PFSK-1 (cell line): ENCODE data around the gene TBPL2.

Source experiments
- FOXP2 ChIP-seq: optimal IDR thresholded peaks from 2 replicates; pipeline ENCODE3; 2011; ENCODE audit warnings: borderline replicate concordance, control low read depth, inconsistent platforms; ENCODE audit not compliant: insufficient read depth; ENCODE audit errors: extremely low read length, extremely low read depth
- POLR2AphosphoS5 ChIP-seq: IDR thresholded peaks from 2 replicates; pipeline ENCODE4 v1.6.1; 2012; ENCODE audit warnings: low read depth, mild to moderate bottlenecking, control low read depth, low read length, moderate library complexity
- SIN3A ChIP-seq: IDR thresholded peaks from 2 replicates; pipeline ENCODE4 v1.6.1; 2012; ENCODE audit warnings: mild to moderate bottlenecking, low read length, moderate library complexity, borderline replicate concordance; ENCODE audit not compliant: insufficient read depth
- TAF1 ChIP-seq: IDR thresholded peaks from 2 replicates; pipeline ENCODE4 v1.6.1; 2012; ENCODE audit warnings: low read length, control low read depth, borderline replicate concordance; ENCODE audit not compliant: insufficient read depth
- TF ChIP-seq, protein P1 (sequence below), 2 experiments: IDR thresholded peaks; 2 replicates each; pipeline versions ENCODE4 v1.6.1 to v1.8.0; 2011 to 2012; ENCODE audit warnings: low read depth in 2 of 2, low read length in 2 of 2, control low read depth in 1 of 2, inconsistent platforms in 1 of 2, mild to moderate bottlenecking in 1 of 2, moderate library complexity in 1 of 2; ENCODE audit not compliant: insufficient read depth in 1 of 2

Gene TBPL2

DNA sequence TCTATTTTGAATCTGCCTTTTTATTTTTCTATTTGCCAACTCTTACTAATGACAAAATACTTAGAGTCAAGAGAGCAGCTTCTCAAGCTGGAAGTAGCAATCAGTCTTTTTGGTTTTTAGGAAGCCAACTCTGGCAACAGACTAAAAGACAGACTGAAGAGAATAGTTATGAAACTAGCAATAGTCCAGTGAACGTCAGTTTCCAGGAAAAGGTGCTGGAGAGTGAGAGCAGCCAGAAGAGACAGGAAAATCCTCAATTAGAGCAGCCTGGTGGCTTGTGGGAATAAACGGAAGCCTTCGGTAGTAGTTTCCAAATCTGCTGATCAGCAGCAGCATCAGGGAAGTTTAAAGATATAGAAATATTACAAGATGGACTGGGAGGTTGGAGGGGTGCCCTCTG is 55.9 kb downstream of the TBPL2 start:
- TF ChIP-seq SIN3A (no peak), POLR2AphosphoS5 (no peak), FOXP2 (no peak), TAF1 (no peak)
- TF ChIP-seq, protein P1, sequence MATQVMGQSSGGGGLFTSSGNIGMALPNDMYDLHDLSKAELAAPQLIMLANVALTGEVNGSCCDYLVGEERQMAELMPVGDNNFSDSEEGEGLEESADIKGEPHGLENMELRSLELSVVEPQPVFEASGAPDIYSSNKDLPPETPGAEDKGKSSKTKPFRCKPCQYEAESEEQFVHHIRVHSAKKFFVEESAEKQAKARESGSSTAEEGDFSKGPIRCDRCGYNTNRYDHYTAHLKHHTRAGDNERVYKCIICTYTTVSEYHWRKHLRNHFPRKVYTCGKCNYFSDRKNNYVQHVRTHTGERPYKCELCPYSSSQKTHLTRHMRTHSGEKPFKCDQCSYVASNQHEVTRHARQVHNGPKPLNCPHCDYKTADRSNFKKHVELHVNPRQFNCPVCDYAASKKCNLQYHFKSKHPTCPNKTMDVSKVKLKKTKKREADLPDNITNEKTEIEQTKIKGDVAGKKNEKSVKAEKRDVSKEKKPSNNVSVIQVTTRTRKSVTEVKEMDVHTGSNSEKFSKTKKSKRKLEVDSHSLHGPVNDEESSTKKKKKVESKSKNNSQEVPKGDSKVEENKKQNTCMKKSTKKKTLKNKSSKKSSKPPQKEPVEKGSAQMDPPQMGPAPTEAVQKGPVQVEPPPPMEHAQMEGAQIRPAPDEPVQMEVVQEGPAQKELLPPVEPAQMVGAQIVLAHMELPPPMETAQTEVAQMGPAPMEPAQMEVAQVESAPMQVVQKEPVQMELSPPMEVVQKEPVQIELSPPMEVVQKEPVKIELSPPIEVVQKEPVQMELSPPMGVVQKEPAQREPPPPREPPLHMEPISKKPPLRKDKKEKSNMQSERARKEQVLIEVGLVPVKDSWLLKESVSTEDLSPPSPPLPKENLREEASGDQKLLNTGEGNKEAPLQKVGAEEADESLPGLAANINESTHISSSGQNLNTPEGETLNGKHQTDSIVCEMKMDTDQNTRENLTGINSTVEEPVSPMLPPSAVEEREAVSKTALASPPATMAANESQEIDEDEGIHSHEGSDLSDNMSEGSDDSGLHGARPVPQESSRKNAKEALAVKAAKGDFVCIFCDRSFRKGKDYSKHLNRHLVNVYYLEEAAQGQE (IDR thresholded peaks at IDR 0.05; ENCODE audit: insufficient read depth in 1 of 2, low read depth in 2 of 2, low read length in 2 of 2), result no peak

- TF ChIP-seq FOXP2, result no peak
- TF ChIP-seq, protein P1 (IDR thresholded peaks at IDR 0.05; ENCODE audit: insufficient read depth in 1 of 2, low read depth in 2 of 2, low read length in 2 of 2), result no peak
- TF ChIP-seq TAF1, result no peak
- no peak for TF ChIP-seq POLR2AphosphoS5
- no peak for TF ChIP-seq SIN3A
Observed at GRCh38 chr14:55383541-55384140, 56.8 kb downstream of the TBPL2 start.

GRCh38 chr14:55382483-55382882 is 57.9 kb downstream of the TBPL2 start:
- TF ChIP-seq, protein P1 (IDR thresholded peaks at IDR 0.05; ENCODE audit: insufficient read depth in 1 of 2, low read depth in 2 of 2, low read length in 2 of 2), result no peak
- TF ChIP-seq FOXP2, result no peak
- no peak for TF ChIP-seq SIN3A
- TF ChIP-seq TAF1, result no peak
- TF ChIP-seq POLR2AphosphoS5, result no peak

GRCh38 chr14:55381561-55381960 is 58.9 kb downstream of the TBPL2 start:
- TF ChIP-seq, protein P1 (IDR thresholded peaks at IDR 0.05; ENCODE audit: insufficient read depth in 1 of 2, low read depth in 2 of 2, low read length in 2 of 2), result no peak
- TF ChIP-seq POLR2AphosphoS5 (no peak), TAF1 (no peak), FOXP2 (no peak), SIN3A (no peak)

- TF ChIP-seq TAF1 (no peak), POLR2AphosphoS5 (no peak), FOXP2 (no peak)
Observed at GRCh38 chr14:55381040-55381439, 59.4 kb downstream of the TBPL2 start.
